GM10266 (cell line): ENCODE measurements around the gene CAMK1D.

Experiments used
- DNase-seq: peaks from one replicate; pipeline ENCODE4 v3.0.0; 2012; ENCODE audit errors: extremely low spot score
- CTCF ChIP-seq: IDR thresholded peaks from 2 replicates; pipeline ENCODE4 v1.5.1; 2012; ENCODE audit warnings: mild to moderate bottlenecking, low read depth; ENCODE audit not compliant: control insufficient read depth, insufficient read depth; ENCODE audit errors: missing control alignments

The CAMK1D gene

GRCh38 chr10:12396567-12396966 lies 47.2 kb downstream of the CAMK1D start:
- TF ChIP-seq CTCF, result no peak
- no peak for DNase-seq

- TF ChIP-seq CTCF, result no peak
- DNase-seq, result no peak
Measured at GRCh38 chr10:12397147-12397896, 48.0 kb downstream of the CAMK1D start.

GRCh38 chr10:12397941-12398340 lies 48.6 kb downstream of the CAMK1D start:
- DNase-seq, result no peak
- no peak for TF ChIP-seq CTCF

- DNase-seq, result no peak
- no peak for TF ChIP-seq CTCF
Measured at GRCh38 chr10:12400266-12400931, 51.1 kb downstream of the CAMK1D start.

GRCh38 chr10:12401466-12401865 lies 52.1 kb downstream of the CAMK1D start:
- DNase-seq, result no peak

GRCh38 chr10:12403119-12403518 lies 53.8 kb downstream of the CAMK1D start:
- DNase-seq, result no peak
- TF ChIP-seq CTCF, result no peak

More at GRCh38 chr10:12401466-12401865, 52.1 kb downstream of the CAMK1D start:
- no peak for TF ChIP-seq CTCF
